ENCODE measurements around the gene ALKBH3.

- TF ChIP-seq EZH2 (IDR thresholded peaks at IDR 0.05; ENCODE audit: borderline replicate concordance, low read depth, low read length, severe bottlenecking), result no peak
- TF ChIP-seq CTCF (IDR thresholded peaks at IDR 0.05; ENCODE audit: borderline replicate concordance, extremely low read depth, low read length, poor library complexity, severe bottlenecking), result no peak
These were observed 42.2 kb downstream of the ALKBH3 start for GRCh38 chr11:43922744-43923405.

Measured in DND-41 (cell line).